ENCODE data around the gene FAM229A. TPM values are rescaled to one million over a fixed set of nuclear protein-coding genes. Genes with fewer than 3 reads are reported as not detected.

The FAM229A gene
- total and polyA plus RNA-seq, 4 donors = 1.6 to 3.3 (median 2.1) TPM

GRCh38 chr1:32353886-32354570, 8.3 kb downstream of the FAM229A start:
- Histone ChIP-seq H3K27me3 (ENCODE audit: control insufficient read depth in 4 of 4, insufficient read depth in 4 of 4, low read length in 3 of 4) (no peaks in the 10 kb centered on the region), H3K9ac (ENCODE audit: low read depth in 1 of 2, low read length in 2 of 2) (no peak overlapping the region), H3K4me3 (ENCODE audit: low read depth in 1 of 3, low read length in 3 of 3) (no peak overlapping the region), H3K36me3 (ENCODE audit: control insufficient read depth in 4 of 4, insufficient read depth in 3 of 4, low read depth in 1 of 4, low read length in 3 of 4) (no peaks in the 10 kb centered on the region), H3K27ac (ENCODE audit: low read depth in 1 of 2, low read length in 2 of 2) (peak overlapping the region; percentile 40 to 45), H3K4me1 (ENCODE audit: control insufficient read depth in 4 of 4, insufficient read depth in 4 of 4, low read length in 3 of 4) (peaks cover 7 to 41% (median 24%) of the 10 kb centered on the region in 4 donors), H3K9me3 (ENCODE audit: control insufficient read depth in 4 of 4, low read length in 3 of 4) (no peaks in the 10 kb centered on the region)
- TF ChIP-seq CTCF (IDR thresholded peaks at IDR 0.05; ENCODE audit: low read depth, low read length, missing input control) (no peak), SP1 (IDR thresholded peaks at IDR 0.05) (peak; percentile 73), EGR1 (IDR thresholded peaks at IDR 0.05; ENCODE audit: low read depth in 2 of 2) (peak; percentile 6 to 22), RAD21 (IDR thresholded peaks at IDR 0.05) (peak; percentile 19 to 46), ZBTB33 (IDR thresholded peaks at IDR 0.05) (no peak), MAX (IDR thresholded peaks at IDR 0.05) (peak; percentile 39), NR2F2 (IDR thresholded peaks at IDR 0.05) (peak; percentile 99), HNF4G (IDR thresholded peaks at IDR 0.05) (no peak), FOXA2 (IDR thresholded peaks at IDR 0.05) (no peak), ATF3 (IDR thresholded peaks at IDR 0.05) (no peak), HNF4A (conservative IDR thresholded peaks at IDR 0.05) (no peak), TAF1 (conservative IDR thresholded peaks at IDR 0.05) (no peak), GABPA (IDR thresholded peaks at IDR 0.05 in 1 of 2, conservative IDR thresholded peaks at IDR 0.05 in 1 of 2) (no peak), REST (IDR thresholded peaks at IDR 0.05) (no peak), YY1 (IDR thresholded peaks at IDR 0.05) (no peak), RXRA (IDR thresholded peaks at IDR 0.05) (peak; percentile 66 to 73), FOXA1 (IDR thresholded peaks at IDR 0.05) (no peak), JUND (IDR thresholded peaks at IDR 0.05) (no peak)
- DNase-seq (ENCODE audit: low spot score) = no peak
- 68% methylated on average over 2 of the region's 2 CpGs for WGBS
